Measurements from ENCODE around the gene PLCD3. TPM values are rescaled to one million over a fixed set of nuclear protein-coding genes. Genes with fewer than 3 reads are reported as not detected.

The PLCD3 gene
- total RNA-seq, 1 donor from 2014 or later = 34.1 TPM

DNA sequence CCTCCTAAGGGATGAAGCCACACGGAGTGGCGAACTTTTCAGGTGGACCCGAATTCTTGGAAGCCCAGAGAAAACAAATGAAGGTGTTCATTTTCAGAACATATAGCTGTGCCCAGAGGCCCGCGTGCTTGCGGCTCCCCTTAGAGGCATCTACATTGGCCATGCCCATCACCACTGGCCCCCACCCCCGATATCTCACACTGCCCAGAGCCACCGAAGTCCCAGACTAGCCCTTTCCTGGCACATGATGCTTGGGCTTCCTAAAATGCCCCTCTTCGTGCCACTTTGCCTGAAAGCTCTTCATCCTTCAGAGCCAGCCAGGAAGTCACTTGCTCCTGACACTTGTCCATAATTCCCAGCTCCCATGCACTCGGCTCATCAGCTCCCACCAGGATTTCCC, 13.9 kb upstream of the PLCD3 start:
- no peaks in the 10 kb centered on the region for H3K9me3 ChIP-seq
- peaks cover 45% of the 10 kb centered on the region for H3K4me1 ChIP-seq
- H3K27ac ChIP-seq = peak overlapping the region; percentile 99
- intact Hi-C loops (cut with DNase I) = loop anchor here (10.0 kb wide), 1 partner anchor 169 kb away; the partner anchor contains the start of gene MAP3K14
- no peak for DNase-seq (ENCODE audit: extremely low spot score in 2 of 2)
- no peaks in the 10 kb centered on the region for H3K27me3 ChIP-seq
- H3K4me3 ChIP-seq = no peak overlapping the region
- TF ChIP-seq POLR2A (IDR thresholded peaks at IDR 0.05) (no peak), CTCF (IDR thresholded peaks at IDR 0.05) (no peak), POLR2AphosphoS5 (IDR thresholded peaks at IDR 0.05; ENCODE audit: insufficient read depth in 1 of 2, low read depth in 1 of 2) (no peak)
- H3K36me3 ChIP-seq = no peaks in the 10 kb centered on the region

DNA sequence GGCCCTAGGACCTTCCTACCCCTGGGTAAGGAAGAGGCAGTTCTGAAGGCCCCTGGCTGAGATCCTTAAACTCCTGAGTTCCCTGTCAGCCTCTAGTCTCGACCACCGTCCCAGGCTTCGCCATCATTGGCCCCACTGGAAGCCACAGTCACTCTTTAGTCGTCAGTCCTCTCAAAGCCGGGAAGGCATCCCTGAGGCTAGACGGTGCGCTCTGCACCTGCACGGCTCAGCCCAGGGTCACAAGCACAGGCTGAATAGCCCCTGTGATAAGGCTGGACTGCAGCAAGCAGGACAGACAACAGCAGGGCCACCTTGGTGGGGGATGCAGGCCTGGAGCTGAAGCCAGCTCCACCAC, 12.7 kb upstream of the PLCD3 start:
- peak overlapping the region; percentile 98 for H3K27ac ChIP-seq
- intact Hi-C loops (cut with DNase I) = loop anchor here (10.0 kb wide), 1 partner anchor 170 kb away; the partner anchor contains the start of gene MAP3K14
- H3K36me3 ChIP-seq = no peaks in the 10 kb centered on the region
- TF ChIP-seq POLR2AphosphoS5 (IDR thresholded peaks at IDR 0.05; ENCODE audit: insufficient read depth in 1 of 2, low read depth in 1 of 2) (no peak), CTCF (IDR thresholded peaks at IDR 0.05) (no peak), POLR2A (IDR thresholded peaks at IDR 0.05) (no peak)
- no peaks in the 10 kb centered on the region for H3K27me3 ChIP-seq
- H3K9me3 ChIP-seq = no peaks in the 10 kb centered on the region
- peaks cover 35% of the 10 kb centered on the region for H3K4me1 ChIP-seq
- DNase-seq (ENCODE audit: extremely low spot score in 2 of 2) = no peak
- peak overlapping the region; percentile 53 to 64 for H3K4me3 ChIP-seq

DNA sequence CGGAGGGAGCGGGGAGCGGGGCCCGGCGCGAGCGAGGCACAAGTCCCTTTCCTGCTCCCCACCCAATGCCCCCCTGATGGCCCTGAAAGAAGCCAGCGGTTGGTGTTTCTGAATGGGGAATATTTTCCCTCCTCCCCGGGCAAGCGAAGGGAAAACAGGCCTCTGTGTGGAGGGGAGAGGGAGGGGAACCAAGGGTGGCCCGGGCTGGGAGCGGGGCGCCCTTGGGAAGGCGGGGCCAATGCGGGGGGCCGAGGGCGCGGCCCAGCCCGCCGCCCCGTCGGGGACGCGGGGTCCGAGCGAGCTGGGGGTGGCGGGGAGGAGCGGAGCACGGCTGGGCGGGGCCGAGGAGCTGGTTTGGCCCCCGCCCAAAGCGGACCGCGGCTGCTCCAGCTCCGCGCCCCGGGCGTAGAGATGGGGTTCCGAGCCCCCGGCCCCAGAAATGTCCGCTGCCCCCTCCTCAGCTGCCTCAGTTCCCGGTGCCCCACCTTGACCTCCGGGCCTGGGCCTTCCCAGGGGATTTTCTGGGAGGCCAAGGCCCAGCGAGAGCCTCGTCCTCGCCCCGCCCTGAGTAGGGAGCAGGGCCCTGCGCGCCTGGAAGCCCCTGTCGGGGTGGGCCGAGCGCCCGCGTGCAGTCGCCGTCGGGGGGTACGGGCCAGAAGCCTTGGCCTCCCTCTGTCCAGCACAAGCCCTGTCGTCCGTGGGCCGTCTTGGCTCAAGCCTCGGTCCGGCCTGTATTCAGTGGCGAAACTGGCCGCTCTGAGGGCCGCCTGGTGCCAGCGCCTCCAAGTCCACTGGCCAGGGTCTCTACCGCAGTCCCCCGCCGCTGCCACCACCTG, 12.1 kb upstream of the PLCD3 start:
- H3K4me3 ChIP-seq = peak overlapping the region; percentile 53 to 64
- H3K9me3 ChIP-seq = no peaks in the 10 kb centered on the region
- TF ChIP-seq POLR2AphosphoS5 (IDR thresholded peaks at IDR 0.05; ENCODE audit: insufficient read depth in 1 of 2, low read depth in 1 of 2) (peak in 1 of 2 donors; percentile 76), POLR2A (IDR thresholded peaks at IDR 0.05) (no peak), CTCF (IDR thresholded peaks at IDR 0.05) (no peak)
- intact Hi-C loops (cut with DNase I) = loop anchor here (10.0 kb wide), 1 partner anchor 170 kb away; the partner anchor contains the start of gene MAP3K14
- H3K27ac ChIP-seq = peak overlapping the region; percentile 98
- H3K4me1 ChIP-seq = peaks cover 35% of the 10 kb centered on the region
- H3K36me3 ChIP-seq = no peaks in the 10 kb centered on the region
- peak in 1 of 2 donors; percentile 86 for DNase-seq (ENCODE audit: extremely low spot score in 2 of 2)
- no peaks in the 10 kb centered on the region for H3K27me3 ChIP-seq

DNA sequence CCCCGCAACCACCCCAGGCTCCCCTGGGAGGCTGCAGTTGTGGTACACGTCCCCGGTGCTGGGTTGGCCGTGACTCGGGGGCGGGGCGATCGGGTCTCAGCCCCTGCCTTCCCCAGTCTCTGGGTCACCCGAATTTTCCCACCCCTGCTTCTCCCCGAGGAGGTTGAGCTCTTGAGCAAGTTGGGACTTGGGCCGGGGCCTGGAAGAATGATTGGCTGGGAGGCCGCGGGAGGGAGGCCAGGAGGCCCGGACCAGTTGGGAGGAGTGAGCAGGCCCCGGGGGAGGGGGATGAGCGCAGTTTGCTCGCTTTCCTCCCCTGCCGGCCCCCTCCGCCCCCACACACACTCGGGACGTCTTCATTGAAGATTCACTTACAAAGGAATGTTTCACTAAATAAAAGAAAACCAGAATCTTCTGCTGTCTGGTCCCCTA, 11.5 kb upstream of the PLCD3 start:
- intact Hi-C loops (cut with DNase I) = loop anchor here (10.0 kb wide), 1 partner anchor 171 kb away; the partner anchor contains the start of gene MAP3K14
- no peak for TF ChIP-seq CTCF (IDR thresholded peaks at IDR 0.05)
- peak; percentile 73 to 86 for TF ChIP-seq POLR2AphosphoS5 (IDR thresholded peaks at IDR 0.05; ENCODE audit: insufficient read depth in 1 of 2, low read depth in 1 of 2)
- TF ChIP-seq POLR2A (IDR thresholded peaks at IDR 0.05) = peak in 1 of 2 donors; percentile 39
- Histone ChIP-seq H3K4me3 (peak overlapping the region; percentile 53 to 64), H3K36me3 (no peaks in the 10 kb centered on the region), H3K27me3 (no peaks in the 10 kb centered on the region), H3K27ac (peak overlapping the region; percentile 98), H3K4me1 (peaks cover 35% of the 10 kb centered on the region), H3K9me3 (no peaks in the 10 kb centered on the region)
- DNase-seq (ENCODE audit: extremely low spot score in 2 of 2) = peak in 1 of 2 donors; percentile 96
